Measurements from ENCODE around the gene CHN2. TPM values are rescaled to one million over a fixed set of nuclear protein-coding genes. Genes with fewer than 3 reads are reported as not detected.

CHN2 gene
- polyA plus RNA-seq, 1 donor, result 10.5 TPM

- no peak for DNase-seq
Observed at GRCh38 chr7:29287366-29287765, 92.8 kb downstream of the CHN2 start.

- no peak for DNase-seq
Observed at GRCh38 chr7:29288181-29289091, 93.9 kb downstream of the CHN2 start.

- DNase-seq, result peak; percentile 46
Observed at GRCh38 chr7:29289156-29290021, 94.8 kb downstream of the CHN2 start.

GRCh38 chr7:29290829-29291228, 96.3 kb downstream of the CHN2 start:
- DNase-seq, result no peak

- no peak for DNase-seq
Observed at GRCh38 chr7:29291723-29292618, 97.4 kb downstream of the CHN2 start.

- DNase-seq, result no peak
Observed at GRCh38 chr7:29292886-29293658, 98.5 kb downstream of the CHN2 start.

- DNase-seq, result no peak
Observed at GRCh38 chr7:29296421-29296820, 101.8 kb downstream of the CHN2 start.

- no peak for DNase-seq
Observed at GRCh38 chr7:29297194-29297890, 102.8 kb downstream of the CHN2 start.

- no peak for DNase-seq
Observed at GRCh38 chr7:29299086-29299485, 104.5 kb downstream of the CHN2 start.

GRCh38 chr7:29300026-29300480, 105.5 kb downstream of the CHN2 start:
- no peak for DNase-seq

GRCh38 chr7:29300649-29301048, 106.1 kb downstream of the CHN2 start:
- no peak for DNase-seq

GRCh38 chr7:29302666-29303395, 108.3 kb downstream of the CHN2 start:
- DNase-seq, result no peak

- no peak for DNase-seq
Observed at GRCh38 chr7:29304756-29305155, 110.2 kb downstream of the CHN2 start.

- no peak for DNase-seq
Observed at GRCh38 chr7:29306319-29306991, 111.9 kb downstream of the CHN2 start.

- no peak for DNase-seq
Observed at GRCh38 chr7:29308424-29308823, 113.8 kb downstream of the CHN2 start.

GRCh38 chr7:29309041-29309854, 114.7 kb downstream of the CHN2 start:
- DNase-seq, result no peak

GRCh38 chr7:29310625-29311024, 116.0 kb downstream of the CHN2 start:
- DNase-seq, result no peak

- DNase-seq, result no peak
Observed at GRCh38 chr7:29311314-29311713, 116.7 kb downstream of the CHN2 start.

GRCh38 chr7:29314148-29314547, 119.6 kb downstream of the CHN2 start:
- no peak for DNase-seq
